ENCODE data around the gene DPYSL3. TPM values are rescaled to one million over a fixed set of nuclear protein-coding genes. Genes with fewer than 3 reads are reported as not detected.

DPYSL3 gene
- total RNA-seq, 4 donors from 2014 or later = 27.6 to 107 (median 31.4) TPM

DNA sequence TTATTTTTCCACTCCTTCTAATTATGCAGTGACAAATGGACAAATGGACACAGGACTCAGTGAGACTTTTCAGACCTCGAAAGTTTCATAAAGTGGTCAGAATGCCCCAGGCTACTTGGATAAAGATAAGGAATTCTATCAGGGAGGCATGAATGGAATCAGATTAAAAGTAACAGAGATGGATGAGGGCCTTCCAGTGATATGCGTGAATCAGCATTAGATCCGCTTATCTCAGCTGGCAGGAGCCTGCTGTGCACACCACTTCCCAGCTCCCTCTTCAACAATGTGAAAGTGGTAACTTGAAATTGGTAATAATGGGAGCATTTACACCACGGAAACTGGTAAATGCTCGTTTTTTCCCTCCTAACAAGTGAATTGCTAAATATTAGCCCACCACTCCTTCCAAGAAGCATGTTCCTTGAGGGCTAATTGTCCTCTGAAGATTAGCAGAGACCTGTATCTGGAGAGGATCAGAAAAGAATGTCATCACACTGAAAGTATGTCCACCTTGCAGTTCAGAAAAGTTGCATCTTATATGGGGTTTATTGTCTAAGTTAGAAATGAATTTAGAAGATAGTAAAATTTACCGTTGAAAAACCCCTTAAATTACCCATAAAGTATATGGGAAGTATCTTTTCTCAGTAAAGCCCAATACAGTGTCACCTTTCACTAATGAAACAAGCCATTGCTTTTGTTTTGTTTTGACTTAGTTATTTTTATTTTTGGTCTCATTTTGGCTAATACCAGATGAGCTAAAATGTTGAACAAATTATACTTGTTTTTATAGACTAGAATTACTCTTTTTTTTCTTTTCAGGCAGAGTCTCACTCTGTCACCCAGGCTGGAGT lies 125.3 kb downstream of the DPYSL3 start:
- Histone ChIP-seq H3K4me1 (peaks cover 0 to 9% (median 0%) of the 10 kb centered on the region in 4 donors), H3K4me3 (no peak overlapping the region), H3K27me3 (no peaks in the 10 kb centered on the region), H3K27ac (no peak overlapping the region), H3K9me3 (no peaks in the 10 kb centered on the region), H3K36me3 (no peaks in the 10 kb centered on the region)
- in situ Hi-C loops (cut with MboI; ENCODE audit: low pct_ligation_motif_present in 1 of 4, low pct_unique_long_range_greater_than_20kb in 1 of 4, low sequenced_read_pairs in 3 of 4) (loop anchor here in 1 of 4 donors (25.0 kb wide), 1 partner anchor 178 kb away; no protein-coding TSS in a partner anchor), intact Hi-C loops (cut with DNase I; ENCODE audit: low total_unique reads) (no loop called here)
- TF ChIP-seq, protein P1, sequence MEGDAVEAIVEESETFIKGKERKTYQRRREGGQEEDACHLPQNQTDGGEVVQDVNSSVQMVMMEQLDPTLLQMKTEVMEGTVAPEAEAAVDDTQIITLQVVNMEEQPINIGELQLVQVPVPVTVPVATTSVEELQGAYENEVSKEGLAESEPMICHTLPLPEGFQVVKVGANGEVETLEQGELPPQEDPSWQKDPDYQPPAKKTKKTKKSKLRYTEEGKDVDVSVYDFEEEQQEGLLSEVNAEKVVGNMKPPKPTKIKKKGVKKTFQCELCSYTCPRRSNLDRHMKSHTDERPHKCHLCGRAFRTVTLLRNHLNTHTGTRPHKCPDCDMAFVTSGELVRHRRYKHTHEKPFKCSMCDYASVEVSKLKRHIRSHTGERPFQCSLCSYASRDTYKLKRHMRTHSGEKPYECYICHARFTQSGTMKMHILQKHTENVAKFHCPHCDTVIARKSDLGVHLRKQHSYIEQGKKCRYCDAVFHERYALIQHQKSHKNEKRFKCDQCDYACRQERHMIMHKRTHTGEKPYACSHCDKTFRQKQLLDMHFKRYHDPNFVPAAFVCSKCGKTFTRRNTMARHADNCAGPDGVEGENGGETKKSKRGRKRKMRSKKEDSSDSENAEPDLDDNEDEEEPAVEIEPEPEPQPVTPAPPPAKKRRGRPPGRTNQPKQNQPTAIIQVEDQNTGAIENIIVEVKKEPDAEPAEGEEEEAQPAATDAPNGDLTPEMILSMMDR (IDR thresholded peaks at IDR 0.05) = no peak
- TF ChIP-seq EP300 (IDR thresholded peaks at IDR 0.05; ENCODE audit: low read depth) = no peak
- TF ChIP-seq POLR2AphosphoS5 (IDR thresholded peaks at IDR 0.05) = no peak
- WGBS, 2 donors (ENCODE audit: low coverage in 1 of 2) = 67 to 74% methylated on average over 4 to 6 of the region's 6 CpGs
- DNase-seq = no peak

DNA sequence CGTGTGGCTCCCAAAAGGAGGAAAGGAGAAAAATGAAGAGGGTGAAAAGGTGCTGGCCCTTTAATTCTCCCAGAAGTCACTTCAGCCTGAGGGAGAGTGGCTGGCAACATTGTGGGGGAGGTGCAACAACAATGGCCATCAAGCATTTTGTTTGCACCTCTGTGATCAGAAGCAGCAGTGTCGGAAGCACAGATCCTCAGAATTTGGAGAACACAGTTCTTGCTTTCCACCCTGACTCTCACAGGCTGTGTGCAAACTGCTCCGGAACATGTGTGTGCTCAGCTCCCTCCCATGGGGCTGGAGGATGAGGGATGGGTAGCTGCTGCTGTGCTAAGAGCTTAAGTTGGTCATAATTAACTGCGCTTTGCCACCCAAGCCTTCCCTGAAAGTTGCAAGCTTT lies 127.1 kb downstream of the DPYSL3 start:
- H3K4me3 ChIP-seq = peak overlapping the region in 3 of 4 donors; percentile 2 to 14 (median 13)
- DNase-seq = no peak
- WGBS, 2 donors (ENCODE audit: low coverage in 1 of 2) = 50 to 78% methylated on average over 1 to 4 of the region's 4 CpGs

DNA sequence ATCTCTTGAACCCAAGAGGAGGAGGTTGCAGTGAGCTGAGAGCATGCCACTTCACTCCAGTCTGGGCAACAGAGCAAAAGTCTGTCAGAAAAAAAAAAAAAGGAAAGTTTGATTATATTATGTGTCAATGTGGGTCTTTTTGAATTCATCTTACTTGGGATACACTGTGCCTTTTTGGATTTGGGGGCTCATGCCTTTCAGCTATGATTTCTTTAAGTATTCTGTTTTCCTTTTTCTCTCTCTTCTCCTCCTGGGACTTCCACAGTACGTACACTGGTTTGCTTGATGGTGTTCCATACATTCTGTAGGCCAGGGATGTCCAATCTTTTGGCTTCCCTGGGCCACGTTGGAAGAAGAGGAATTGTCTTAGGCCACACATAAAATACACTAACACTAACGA lies 128.3 kb downstream of the DPYSL3 start:
- Histone ChIP-seq H3K4me1 (no peaks in the 10 kb centered on the region), H3K27me3 (no peaks in the 10 kb centered on the region), H3K27ac (no peak overlapping the region), H3K9me3 (no peaks in the 10 kb centered on the region), H3K4me3 (no peak overlapping the region), H3K36me3 (no peaks in the 10 kb centered on the region)
- DNase-seq = no peak
- intact Hi-C loops (cut with DNase I; ENCODE audit: low total_unique reads) (no loop called here), in situ Hi-C loops (cut with MboI; ENCODE audit: low pct_ligation_motif_present in 1 of 4, low pct_unique_long_range_greater_than_20kb in 1 of 4, low sequenced_read_pairs in 3 of 4) (loop anchor here in 1 of 4 donors (25.0 kb wide), 1 partner anchor 181 kb away; no protein-coding TSS in a partner anchor)
- WGBS, 2 donors (ENCODE audit: low coverage in 1 of 2) = 79 to 91% methylated on average over 3 of the region's 3 CpGs
- TF ChIP-seq POLR2A (IDR thresholded peaks at IDR 0.05) = no peak
- TF ChIP-seq EP300 (IDR thresholded peaks at IDR 0.05; ENCODE audit: low read depth) = no peak
- no peak for TF ChIP-seq POLR2AphosphoS5 (IDR thresholded peaks at IDR 0.05)
- TF ChIP-seq, protein P1 (IDR thresholded peaks at IDR 0.05) = no peak

More for the DNA sequence above, 127.1 kb downstream of the DPYSL3 start:
- H3K36me3 ChIP-seq = no peaks in the 10 kb centered on the region
- in situ Hi-C loops (cut with MboI; ENCODE audit: low pct_ligation_motif_present in 1 of 4, low pct_unique_long_range_greater_than_20kb in 1 of 4, low sequenced_read_pairs in 3 of 4) = loop anchor here in 1 of 4 donors (25.0 kb wide), 1 partner anchor 180 kb away; no protein-coding TSS in a partner anchor
- TF ChIP-seq POLR2A (IDR thresholded peaks at IDR 0.05) = no peak
- TF ChIP-seq EP300 (IDR thresholded peaks at IDR 0.05; ENCODE audit: low read depth) = no peak
- TF ChIP-seq POLR2AphosphoS5 (IDR thresholded peaks at IDR 0.05) = no peak
- TF ChIP-seq, protein P1 (IDR thresholded peaks at IDR 0.05) = no peak
- no peaks in the 10 kb centered on the region for H3K9me3 ChIP-seq
- H3K27me3 ChIP-seq = no peaks in the 10 kb centered on the region
- no peaks in the 10 kb centered on the region for H3K4me1 ChIP-seq
- intact Hi-C loops (cut with DNase I; ENCODE audit: low total_unique reads) = no loop called here
- H3K27ac ChIP-seq = peak overlapping the region in 2 of 4 donors; percentile 4 to 30

DNA sequence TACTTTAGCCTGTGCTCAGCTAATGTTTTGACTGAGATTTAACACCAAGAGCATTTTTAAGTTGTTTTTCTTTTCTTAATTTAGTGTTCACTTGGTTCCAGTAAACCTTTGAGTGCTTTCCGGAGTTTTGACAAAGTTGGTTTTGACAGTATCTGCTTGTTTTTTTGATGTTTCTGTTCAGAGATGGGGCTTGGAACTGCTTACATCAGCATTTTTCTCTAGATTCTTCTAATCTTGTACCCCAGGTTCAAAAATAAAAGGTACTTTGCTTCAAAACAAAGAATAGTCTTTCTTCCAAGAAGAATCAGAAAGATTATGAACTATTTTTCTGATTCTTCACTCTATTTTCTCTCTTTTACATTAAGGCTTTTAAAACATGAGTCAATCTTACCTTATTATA lies 132.2 kb downstream of the DPYSL3 start:
- no peaks in the 10 kb centered on the region for H3K36me3 ChIP-seq
- DNase-seq = no peak
- no peaks in the 10 kb centered on the region for H3K4me1 ChIP-seq
- H3K4me3 ChIP-seq = no peak overlapping the region
- in situ Hi-C loops (cut with MboI; ENCODE audit: low pct_ligation_motif_present in 1 of 4, low pct_unique_long_range_greater_than_20kb in 1 of 4, low sequenced_read_pairs in 3 of 4) (loop anchor here in 3 of 4 donors (10.0 to 25.0 kb wide), 2 partner anchors 153 to 185 kb away; no protein-coding TSS in a partner anchor), intact Hi-C loops (cut with DNase I; ENCODE audit: low total_unique reads) (no loop called here)
- no peak for TF ChIP-seq EP300 (IDR thresholded peaks at IDR 0.05; ENCODE audit: low read depth)
- no peak for TF ChIP-seq POLR2A (IDR thresholded peaks at IDR 0.05)
- no peak for TF ChIP-seq POLR2AphosphoS5 (IDR thresholded peaks at IDR 0.05)
- TF ChIP-seq, protein P1 (IDR thresholded peaks at IDR 0.05) = no peak
- 78% methylated on average over 1 of the region's 1 CpG for WGBS, 2 donors (ENCODE audit: low coverage in 1 of 2)
- no peaks in the 10 kb centered on the region for H3K27me3 ChIP-seq
- H3K27ac ChIP-seq = no peak overlapping the region
- no peaks in the 10 kb centered on the region for H3K9me3 ChIP-seq

Measured in transverse colon (tissue), 4 donors.